GM18519 (cell line): ENCODE measurements around the gene SLC16A5.
"Not testable (repeated sequence)": the region's sequence is repeated elsewhere in the genome, so short reads cannot be mapped to it uniquely, and the experiment has no call there.

Experiments
- ATAC-seq: cut with Tn5 transposase; IDR thresholded peaks from one replicate; pipeline ENCODE4 v1.9.1; 2021; ENCODE audit warnings: mild to moderate bottlenecking, moderate library complexity; ENCODE audit not compliant: unreplicated experiment, low FRiP score

SLC16A5 gene

DNA sequence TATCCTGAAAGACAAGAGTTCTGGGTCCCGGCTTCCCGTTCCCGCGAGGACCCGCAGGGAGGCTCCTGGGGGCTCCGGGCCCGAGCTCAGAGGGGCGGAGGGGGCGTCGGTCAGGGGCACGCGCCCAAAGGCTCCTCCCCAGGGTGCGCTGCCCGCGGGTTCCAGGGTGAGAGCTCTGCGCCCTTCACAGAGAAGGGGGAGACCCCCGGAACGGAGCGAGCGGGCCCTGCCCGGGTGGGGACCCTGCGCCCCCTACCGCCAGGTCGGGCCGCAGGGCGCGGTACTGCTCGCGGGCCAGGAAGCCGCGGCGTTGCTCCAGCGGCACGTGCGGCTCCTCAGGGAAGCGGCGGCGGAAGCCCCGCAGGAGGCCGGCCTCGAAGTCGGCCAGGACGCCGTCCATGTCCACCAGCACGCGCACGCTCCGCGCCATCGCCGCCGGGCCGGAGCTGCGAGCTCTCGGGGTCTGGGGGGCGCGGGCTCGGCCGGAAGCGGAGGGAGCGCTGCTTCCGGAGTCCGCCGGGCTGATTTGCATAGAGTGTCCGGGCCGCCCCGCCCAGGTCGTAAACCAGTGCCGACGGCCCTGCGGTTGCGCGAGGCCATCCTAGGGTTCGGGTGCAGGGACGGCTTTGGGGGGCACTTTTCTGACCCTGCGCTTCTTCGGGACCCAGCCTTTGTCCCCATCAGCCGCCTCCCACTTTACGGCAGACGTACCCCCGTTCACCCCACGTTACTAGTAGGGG, 43.7 kb downstream of the SLC16A5 start, which contains the start of gene NT5C:
Gene NT5C, minus strand, starts transcription at position 465 of the 740 bp plus-strand sequence. Its CDS starts 35 bp downstream, at position 430.
- ATAC-seq: peak; percentile 65

DNA sequence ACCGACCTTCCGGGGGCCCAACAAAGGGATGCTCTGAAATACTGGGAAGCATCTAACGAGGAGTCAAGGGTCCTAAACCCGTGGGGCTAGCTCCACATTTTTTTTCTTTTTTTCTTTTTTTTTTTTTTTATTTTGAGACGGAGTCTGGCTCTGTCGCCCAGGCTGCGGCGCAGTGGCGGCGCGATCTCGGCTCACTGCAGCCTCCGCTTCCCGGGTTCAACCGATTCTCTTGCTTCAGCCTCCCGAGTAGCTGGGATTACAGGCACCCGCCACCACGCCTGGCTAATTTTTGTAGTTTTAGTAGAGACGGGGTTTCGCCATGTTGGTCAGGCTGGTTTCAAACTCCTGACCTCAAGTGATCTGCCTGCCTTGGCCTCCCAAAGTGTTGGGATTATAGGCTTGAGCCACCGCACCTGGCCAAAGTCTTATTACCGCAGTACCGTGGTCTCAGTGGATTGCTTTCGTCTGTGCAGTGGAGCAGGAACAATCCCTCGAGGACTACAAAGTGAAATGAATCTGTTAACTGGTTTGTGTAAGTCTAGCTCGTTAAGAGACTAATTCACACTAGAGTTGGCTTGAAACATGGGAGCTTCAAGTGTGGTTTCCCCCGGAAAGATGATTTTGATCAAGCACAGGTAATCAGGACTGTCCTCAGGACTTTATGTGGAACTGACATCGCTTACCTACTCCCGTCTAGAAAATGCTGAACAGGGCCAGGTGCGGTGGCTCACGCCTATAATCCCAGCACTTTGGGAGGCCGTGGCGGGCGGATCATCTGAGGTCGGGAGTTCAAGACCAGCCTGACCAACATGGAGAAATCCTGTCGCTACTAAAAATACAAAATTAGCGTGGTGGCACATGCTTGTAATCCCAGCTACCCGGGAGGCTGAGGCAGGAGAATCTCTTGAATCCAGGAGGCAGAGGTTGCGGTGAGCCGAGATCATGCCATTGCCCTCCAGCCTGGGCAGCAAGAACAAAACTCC, 44.6 kb downstream of the SLC16A5 start:
- ATAC-seq: not testable (repeated sequence)

DNA sequence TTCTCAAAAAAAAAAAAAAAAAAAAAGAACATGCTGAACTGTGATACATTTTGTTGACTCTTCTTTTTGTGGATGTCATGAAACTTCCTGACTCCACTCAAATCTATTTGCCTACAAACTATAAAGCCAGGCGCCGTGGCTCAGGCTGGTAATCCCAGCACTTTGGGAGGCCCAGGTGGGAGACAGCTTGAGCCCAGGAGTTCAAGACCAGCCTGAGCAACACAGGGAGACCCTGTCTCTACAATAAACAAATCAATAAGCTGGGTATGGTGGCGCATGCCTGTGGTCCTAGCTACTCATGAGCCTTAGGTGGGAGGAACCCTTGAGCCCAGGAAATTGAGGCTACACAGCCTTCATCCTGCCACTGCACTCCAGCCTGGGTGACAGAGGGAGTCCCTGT, 45.2 kb downstream of the SLC16A5 start:
- no peak for ATAC-seq

DNA sequence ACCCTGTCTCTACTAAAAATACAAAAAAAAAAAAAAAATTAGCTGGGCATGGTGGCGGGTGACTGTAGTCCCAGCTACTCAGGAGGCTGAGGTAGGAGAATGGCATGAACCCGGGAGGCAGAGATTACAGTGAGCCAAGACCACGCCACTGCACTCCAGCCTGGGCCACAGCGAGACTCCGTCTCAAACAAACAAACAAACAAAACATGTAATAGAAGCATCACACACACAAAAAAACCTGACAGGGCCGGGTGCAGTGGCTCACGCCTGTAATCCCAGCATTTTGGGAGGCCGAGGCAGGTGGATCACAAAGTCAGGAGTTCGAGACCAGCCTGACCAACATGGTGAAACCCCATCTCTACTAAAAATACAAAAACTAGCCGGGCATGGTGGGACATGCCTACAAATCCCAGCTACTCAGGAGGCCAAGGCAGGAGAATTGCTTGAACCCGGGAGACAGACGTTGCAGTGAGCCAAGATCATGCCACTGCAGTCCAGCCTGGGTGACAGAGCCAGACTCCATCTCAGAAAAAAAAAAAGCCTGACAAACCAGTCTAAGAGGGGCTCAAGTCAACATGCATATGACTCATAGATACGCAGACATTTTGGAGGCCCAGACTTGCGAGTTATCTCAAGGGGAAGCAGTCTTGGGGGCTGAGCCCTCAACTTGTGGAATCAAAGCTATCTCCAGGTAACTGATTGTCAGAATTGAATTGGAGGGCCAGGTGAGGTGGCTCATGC, 46.0 kb downstream of the SLC16A5 start:
- not testable (repeated sequence) for ATAC-seq

DNA sequence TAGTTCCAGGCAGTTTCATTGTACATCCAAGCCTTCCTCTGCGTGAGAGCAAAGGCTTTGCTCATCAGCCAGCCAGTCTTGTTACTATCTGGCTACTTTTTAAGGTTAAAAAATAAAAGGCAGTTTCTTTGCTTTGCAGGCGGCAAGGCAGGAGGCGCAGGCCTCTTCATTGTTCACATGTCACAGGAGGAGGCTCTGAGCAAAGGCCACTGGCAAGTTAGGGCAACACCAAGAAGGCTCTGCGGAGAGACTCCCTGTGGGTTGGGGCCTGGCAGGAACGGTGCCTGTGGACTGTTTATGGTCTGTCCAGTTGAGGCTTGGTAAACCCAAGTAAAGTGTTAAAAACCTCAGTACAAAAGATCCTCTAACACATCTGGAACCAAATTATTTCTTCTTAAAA, 47.7 kb downstream of the SLC16A5 start:
- ATAC-seq: no peak

DNA sequence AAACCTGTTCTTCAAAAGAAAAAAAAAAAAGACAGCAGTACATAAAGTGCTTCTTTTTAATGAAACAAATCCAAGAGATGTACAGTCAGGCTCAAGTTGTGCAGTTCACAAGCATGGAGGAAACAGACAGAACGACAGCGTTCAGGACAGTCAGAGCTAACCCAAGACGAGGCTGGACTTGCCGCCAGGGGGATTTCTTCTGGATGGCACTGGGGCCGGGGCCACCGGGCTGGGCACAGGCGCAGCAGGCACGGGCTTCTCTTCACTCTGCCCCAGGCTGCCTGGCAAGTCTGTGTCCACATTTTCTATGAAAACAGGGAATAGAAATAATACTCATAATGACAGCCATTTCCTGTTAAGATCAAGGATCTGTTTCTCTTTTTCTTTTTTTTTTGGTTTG, 48.2 kb downstream of the SLC16A5 start:
- no peak for ATAC-seq

DNA sequence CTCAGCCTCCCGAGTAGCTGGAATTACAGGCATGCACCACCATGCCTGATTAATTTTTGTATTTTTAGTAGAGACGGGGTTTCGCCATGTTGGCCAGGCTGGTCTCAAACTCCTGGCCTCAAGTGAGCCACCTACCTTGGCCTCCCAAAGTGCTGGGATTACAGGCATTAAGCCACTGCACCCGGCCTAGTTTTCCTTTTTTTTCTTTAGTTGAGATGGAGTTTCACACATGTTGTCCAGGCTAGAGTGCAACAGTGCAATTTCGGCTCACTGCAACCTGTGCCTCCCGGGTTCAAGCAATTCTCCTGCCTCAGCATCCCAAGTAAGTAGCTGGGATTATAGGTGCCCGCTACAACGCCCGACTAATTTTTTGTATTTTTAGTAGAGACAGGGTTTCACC, 50.0 kb downstream of the SLC16A5 start:
- not testable (repeated sequence) for ATAC-seq

DNA sequence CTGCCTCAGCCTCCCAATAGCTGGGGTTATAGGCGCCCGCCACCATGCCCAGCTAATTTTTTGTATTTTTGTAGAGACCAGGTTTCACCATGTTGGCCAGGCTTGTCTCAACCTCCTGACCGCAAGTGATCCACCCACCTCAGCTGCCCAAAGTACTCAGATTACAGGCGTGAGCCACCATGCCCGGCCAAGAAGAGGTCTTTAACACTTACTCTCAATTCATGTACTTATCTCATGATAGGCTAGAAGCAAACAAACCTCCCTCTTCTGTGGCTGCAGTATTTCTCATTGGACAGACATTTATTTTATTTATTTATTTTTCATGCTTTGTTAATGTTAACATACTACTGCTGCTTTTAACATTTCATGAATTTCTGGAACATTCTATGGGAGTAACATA, 50.8 kb downstream of the SLC16A5 start:
- no peak for ATAC-seq

DNA sequence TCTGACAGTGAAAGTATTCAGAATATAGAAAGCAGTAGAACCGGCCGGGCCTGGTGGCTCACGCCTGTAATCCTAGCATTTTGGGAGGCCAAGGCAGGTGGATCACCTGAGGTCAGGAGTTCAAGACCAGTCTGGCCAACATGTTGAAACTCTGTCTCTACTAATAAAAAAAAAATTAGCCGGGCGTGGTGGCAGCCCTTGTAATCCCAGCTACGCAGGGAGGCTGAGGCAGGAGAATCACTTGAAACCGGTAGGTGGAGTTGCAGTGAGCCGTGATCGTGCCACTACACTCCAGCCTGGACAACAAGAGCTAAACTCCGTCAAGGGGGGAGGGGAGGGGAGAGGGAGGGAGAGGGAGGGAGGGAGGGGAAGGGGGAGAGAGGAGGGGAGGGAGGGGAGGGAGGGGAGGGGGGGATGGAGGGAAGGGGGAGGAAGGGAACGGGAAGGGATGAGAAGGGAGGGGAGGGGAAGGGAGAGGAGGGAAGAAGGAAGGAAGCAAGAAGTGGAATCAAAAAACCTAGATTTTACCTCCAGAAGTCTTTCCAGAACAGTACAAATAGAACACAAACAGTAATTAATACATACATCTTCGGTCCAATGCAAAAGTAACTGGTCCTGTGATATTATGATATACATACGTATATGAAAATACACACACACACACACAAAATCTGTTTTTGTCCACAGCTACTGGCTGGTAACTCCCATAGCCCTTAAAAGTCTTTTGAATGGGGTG, 54.6 kb downstream of the SLC16A5 start:
- no peak for ATAC-seq

DNA sequence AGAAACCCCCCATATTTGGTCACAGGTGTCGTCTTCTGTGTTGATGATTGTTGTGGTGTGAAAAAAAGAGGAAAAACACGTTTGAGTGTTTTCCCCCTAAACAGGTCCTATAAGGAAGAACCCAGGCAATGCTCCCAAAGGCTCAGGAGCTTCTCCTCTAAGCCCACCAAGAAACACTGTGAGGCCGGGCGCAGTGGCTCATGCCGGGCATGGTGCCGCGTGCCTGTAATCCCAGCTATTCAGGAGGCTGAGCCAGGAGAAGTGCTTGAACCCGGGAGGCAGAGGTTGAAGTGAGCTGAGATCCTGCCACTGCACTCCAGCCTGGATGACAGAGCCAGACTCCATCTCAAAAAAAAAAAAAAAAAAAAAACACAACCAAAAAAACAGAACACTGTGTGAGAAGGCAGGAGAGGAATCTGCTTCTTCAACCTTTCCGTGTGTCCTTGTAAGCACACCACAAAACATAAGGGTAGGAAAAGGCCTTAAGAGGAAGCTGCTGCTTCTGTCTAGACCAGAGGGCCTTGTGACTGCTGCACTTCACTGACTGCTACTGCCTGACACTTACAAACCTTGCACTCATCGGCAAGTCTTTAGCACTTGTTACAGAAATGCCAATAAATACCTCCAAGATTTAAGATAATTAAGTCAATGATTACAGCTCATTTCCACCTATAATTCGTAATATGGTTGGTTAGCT, 57.2 kb downstream of the SLC16A5 start:
- ATAC-seq: no peak

DNA sequence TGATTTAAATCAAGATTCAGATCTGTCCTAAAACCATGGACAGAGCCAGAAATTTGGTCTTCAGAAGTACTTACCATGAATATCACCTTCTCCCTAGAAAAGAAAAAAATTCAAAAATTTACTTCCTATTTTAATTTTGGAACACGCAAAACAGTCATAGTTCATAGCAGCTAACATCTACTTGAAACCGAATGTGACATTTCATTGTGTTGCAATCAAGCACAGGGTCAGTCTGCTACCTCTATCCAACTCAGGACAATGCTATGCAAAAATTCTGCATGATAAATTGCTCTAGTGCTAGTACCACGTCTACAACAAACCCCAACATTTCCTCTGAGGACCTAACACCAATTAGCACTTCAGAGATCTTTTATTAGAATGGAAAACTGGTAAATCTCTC, 58.8 kb downstream of the SLC16A5 start:
- ATAC-seq: no peak

DNA sequence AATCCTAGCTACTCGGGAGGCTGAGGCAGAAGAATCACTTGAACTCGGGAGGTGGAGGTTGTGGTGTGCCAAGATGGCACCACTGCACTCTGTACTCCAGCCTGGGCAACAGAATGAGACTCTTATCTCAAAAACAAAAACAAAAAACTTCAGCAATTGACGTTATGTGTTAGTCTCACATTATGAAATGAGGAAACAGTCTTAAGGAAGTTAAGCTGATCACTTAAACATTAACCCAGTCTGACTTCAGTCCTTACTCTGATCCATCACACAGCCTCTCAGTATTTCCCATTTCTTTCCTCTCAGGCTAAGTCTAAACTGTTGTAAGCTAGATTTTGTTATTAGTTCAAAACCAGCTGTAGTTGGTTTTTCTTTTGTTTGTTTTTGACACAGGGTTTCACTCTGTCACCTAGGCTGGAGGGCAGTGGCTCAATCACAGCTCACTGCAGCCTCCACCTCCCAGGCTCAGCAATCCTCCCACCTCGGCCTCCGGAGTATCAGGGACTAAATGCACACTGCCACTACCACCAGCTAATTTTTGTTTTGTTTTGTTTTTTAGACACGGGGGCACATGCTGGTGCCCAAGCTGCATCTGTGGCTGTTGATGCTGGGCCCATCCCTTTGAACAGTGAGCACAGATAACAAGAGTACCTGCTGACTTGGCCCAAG, 60.3 kb downstream of the SLC16A5 start:
- no peak for ATAC-seq

DNA sequence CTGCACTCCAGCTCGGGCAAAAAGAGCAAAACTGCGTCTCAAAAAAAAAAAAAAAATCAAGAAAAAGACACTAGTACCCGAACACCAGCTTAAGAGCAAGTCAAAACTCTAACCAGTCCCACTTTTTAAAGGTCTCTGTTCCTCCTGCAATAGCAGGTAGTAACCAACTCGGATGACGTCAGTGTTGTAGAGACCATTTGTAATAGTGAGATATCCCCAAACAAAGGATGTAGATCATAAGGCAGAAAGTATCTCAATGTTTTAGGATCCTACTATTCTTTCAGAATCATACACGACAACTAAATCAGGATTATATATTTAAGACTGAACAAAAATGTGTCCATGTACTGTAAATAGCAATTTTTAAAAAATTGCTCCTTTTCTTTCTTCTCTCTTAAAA, 64.2 kb downstream of the SLC16A5 start:
- no peak for ATAC-seq

DNA sequence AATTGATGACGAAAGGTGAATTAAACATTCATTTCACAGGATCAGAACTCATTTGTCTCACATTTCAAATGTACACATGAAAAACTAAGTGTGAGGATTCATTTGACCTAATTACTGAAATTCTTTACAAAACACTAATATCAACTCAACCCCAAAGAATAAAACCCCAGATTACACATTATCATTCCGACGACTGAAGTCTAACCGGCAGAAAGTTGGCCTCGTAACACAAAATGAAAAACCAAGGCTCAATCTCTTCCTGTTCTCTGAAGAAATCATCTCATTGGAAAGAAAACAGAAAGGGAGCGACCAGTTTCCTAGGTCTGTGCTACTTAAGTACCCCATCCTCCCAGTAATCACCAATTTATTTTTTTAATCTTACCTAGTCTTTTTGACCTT, 64.8 kb downstream of the SLC16A5 start:
- no peak for ATAC-seq

DNA sequence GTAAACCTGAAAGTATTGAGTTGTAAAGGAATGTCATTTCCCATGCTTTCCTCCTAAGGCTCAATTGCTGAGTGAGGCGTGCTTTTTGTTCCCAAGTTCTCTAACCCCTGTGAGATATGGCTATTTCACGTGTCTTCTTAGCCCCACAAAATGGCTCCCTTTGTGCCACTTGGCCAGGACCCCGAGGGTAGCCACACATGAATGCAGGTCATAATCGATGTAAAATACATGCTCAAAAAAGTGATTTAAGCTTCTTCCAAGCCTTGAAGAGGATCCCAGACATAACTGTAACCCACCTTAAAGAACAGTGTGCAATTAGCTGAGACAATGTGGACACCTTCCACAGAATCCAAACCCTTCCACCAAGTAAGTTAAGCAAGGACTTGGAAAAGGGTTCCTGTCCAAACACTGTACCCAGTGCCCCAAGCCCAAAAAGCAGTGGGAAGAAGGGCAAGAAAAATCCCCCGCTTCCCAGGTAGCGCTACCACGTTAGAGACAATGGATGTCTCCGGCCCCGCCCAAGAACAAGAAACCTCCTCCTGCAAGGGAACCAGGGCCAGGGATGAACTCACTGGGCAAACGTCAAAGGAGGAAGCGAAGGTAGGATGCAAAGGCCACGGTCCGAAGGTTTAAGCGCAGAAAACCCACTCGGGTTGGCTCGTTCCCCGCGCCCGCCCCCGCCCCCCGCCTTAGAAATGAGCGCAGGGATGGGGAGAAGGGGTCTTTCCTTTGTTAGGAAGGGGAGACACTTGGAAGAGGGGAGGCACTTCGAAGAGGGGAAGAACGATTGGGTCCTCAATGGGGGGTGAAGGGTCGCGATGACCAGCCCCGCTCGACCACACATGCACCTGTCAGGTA, 65.4 kb downstream of the SLC16A5 start:
- no peak for ATAC-seq

DNA sequence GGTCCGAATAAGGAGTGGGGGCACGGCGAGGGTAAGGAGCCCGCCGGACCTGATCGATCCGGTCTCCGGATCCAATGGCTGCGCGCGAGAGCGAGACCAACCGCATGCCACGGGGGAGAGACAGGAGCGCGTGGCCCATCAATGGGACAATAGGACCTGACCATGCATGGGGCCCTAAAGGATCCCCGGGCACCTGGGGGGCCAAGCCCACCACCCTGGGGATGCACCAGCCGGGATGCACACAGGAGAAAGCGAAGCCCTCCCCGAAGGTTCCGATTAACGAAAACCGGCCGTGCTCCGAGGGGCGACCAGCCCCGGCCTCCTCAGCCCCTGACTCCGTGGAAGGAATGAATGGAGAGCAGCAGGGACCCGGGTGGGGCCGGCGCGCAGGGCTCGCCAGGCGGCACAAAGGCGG, 66.0 kb downstream of the SLC16A5 start:
- peak; percentile 18 for ATAC-seq

DNA sequence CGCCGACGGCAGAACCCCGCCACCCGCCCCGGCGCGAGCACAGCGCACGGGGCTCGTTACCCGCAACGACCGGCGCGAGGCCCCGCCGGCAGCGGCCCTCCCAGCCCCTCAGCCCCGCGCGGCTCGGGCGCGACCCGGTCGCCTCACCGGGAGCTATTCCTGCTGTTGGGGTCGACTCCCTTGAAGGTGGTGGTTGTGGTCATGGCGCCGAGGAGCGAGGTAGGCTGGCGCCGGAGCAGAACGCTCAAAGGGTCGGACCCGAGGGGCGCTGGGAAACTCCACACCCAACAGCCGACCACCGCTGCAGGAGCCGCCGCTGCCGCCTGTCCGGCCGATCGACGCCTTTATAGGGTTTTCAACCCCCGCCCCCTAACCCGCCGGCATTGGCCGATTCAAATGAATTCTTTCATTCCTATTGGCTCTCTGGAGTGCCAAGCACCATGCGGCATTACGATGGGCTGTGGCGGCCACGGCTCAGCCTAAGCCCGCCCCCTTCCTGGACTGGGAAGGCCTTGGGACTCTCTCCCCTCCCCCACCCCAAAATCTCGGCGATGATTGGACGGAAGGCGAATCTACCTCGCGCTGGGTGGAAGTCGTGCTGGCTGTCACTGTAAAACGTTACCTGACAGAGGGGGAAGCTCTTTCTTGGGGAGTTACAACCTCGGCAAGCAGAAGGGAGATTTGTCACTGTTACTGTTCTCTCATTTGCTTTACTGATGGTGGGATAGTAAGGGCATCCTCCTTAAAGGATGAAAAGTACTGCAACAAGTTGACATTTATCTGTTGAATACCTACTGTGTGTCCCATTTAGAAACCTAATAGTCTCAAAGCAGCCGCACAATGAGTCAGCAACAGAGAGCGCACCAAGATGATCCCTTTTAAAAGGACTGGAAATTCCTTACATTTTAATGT, 66.7 kb downstream of the SLC16A5 start, which contains the start of gene JPT1:
Gene JPT1, minus strand, starts transcription at position 318 of the 912 bp plus-strand sequence. Its CDS starts 115 bp downstream, at position 203.
- ATAC-seq: peak; percentile 90
